Esophagus muscularis mucosa (tissue), 4 donors: ENCODE measurements around the gene KLHL29. TPM values are rescaled to one million over a fixed set of nuclear protein-coding genes. Genes with fewer than 3 reads are reported as not detected.

Experiments used
- DNase-seq: peaks from one replicate; pipeline ENCODE4 v3.0.0-alpha.2; 2017; ENCODE audit errors: extremely low spot score
- H3K27ac ChIP-seq, 4 donors: fragments of 200-600 bp; sonication (generic); replicated peaks in 1 of 4; 1 replicate in 3 of 4; 2 replicates in 1 of 4; pipeline ENCODE4 v1.5.1; 2016 to 2019; ENCODE audit warnings: mild to moderate bottlenecking in 1 of 4
- H3K27me3 ChIP-seq, 4 donors: fragments of 200-600 bp; sonication (generic); one replicate each; pipeline versions ENCODE4 v1.5.1 to v1.6.0; 2016 to 2019
- H3K36me3 ChIP-seq, 4 donors: fragments of 200-600 bp; sonication (generic); one replicate each; pipeline ENCODE4 v1.5.1; 2016 to 2019
- H3K4me1 ChIP-seq, 4 donors: fragments of 200-600 bp; sonication (generic); one replicate each; pipeline ENCODE4 v1.5.1; 2016 to 2019
- H3K4me3 ChIP-seq, 4 donors: fragments of 200-600 bp; sonication (generic); 1 replicate in 2 of 4; 2 replicates in 2 of 4; pipeline ENCODE4 v1.5.1; 2016 to 2019; ENCODE audit warnings: mild to moderate bottlenecking in 4 of 4, moderate library complexity in 1 of 4
- H3K9me3 ChIP-seq, 4 donors: fragments of 200-600 bp; sonication (generic); 1 replicate in 3 of 4; 2 replicates in 1 of 4; pipeline ENCODE4 v1.5.1; 2016 to 2019
- EP300 ChIP-seq: sonication (generic); formaldehyde crosslinking; IDR thresholded peaks from one replicate; pipeline ENCODE4 v1.6.1; 2017; ENCODE audit warnings: antibody characterized with exemption
- POLR2A ChIP-seq: fragments of 450-650 bp; IDR thresholded peaks from one replicate; pipeline ENCODE4 v1.6.1; 2017; ENCODE audit warnings: antibody characterized with exemption, moderate library complexity, mild to moderate bottlenecking, low read depth
- POLR2AphosphoS5 ChIP-seq, 2 donors: sonication (generic); formaldehyde crosslinking; IDR thresholded peaks; one replicate each; pipeline ENCODE4 v1.6.1; 2017; ENCODE audit warnings: antibody characterized with exemption in 2 of 2
- WGBS: methylation state at CpG from one replicate; pipeline ENCODE4 v1.1.5; 2018; 5-methylcytosine and 5-hydroxymethylcytosine counted together
- intact Hi-C: fragments of 100-400 bp; cut with DNase I; formaldehyde crosslinking; loops from one replicate; pipeline ENCODE4 v1.15.1; 2023
- total RNA-seq, 4 donors: library from RNA; depleted of rRNA; stranded (reverse); fragments of >200 nt; gene quantifications; one replicate each; pipeline versions ENCODE4 v1.1.0 to v1.2.1, GENCODE V29; 2016
- TF ChIP-seq, protein P1 (sequence below), 3 experiments: fragments of 200-600 bp in 2 of 3; fragments of 450-650 bp in 1 of 3; sonication (generic) in 2 of 3; IDR thresholded peaks; one replicate each; pipeline ENCODE4 v1.5.1; 2017 to 2019; ENCODE audit warnings: antibody characterized with exemption in 3 of 3, mild to moderate bottlenecking in 2 of 3, moderate library complexity in 1 of 3

The KLHL29 gene
- total RNA-seq, 4 donors from 2014 or later, result 22.0 to 26.1 (median 23.4) TPM

DNA sequence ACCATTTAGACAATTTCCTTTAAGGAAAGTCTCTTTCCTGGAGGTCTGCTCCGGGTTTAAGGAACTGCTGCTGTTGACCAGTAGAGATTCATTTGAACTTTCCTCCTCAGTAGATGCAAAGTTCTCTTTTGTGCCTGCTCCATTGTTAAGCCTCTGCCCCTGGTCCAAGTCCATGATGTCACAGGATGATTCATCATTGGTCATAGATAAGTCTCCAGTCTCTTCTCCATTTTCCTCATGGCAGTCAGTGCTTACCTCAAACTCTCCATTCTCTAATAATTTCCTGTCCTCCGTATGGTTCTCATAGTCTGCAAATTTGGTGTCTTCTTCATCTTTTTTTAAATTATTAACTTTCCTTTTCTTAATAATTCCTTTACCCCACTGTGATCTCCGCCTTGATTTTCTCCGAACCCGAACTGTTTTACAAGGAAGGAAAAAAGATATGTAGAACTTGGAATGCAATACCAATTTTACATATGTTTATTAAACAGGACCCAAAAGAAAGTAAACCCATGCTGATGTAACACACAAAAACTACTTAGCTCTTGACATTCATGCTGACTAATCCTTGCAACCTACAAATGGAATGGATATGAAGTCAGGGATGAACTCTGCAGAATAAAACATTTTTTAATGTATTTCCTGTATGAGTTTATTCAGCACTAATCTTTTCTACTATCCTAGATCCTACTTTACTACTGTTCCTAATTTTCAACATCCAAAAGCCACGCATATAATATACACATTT lies 372.9 kb downstream of the KLHL29 start:
- H3K4me1 ChIP-seq, result peaks cover 0 to 27% (median 7%) of the 10 kb centered on the region in 4 donors
- H3K27me3 ChIP-seq, result no peaks in the 10 kb centered on the region
- WGBS, result 79% methylated on average over 6 of the region's 6 CpGs
- no peak for DNase-seq
- no peak overlapping the region for H3K4me3 ChIP-seq
- intact Hi-C loops, result loop anchor here (10.0 kb wide), 1 partner anchor 123 kb away; no protein-coding TSS in a partner anchor
- TF ChIP-seq POLR2A, result no peak
- TF ChIP-seq, protein P1, sequence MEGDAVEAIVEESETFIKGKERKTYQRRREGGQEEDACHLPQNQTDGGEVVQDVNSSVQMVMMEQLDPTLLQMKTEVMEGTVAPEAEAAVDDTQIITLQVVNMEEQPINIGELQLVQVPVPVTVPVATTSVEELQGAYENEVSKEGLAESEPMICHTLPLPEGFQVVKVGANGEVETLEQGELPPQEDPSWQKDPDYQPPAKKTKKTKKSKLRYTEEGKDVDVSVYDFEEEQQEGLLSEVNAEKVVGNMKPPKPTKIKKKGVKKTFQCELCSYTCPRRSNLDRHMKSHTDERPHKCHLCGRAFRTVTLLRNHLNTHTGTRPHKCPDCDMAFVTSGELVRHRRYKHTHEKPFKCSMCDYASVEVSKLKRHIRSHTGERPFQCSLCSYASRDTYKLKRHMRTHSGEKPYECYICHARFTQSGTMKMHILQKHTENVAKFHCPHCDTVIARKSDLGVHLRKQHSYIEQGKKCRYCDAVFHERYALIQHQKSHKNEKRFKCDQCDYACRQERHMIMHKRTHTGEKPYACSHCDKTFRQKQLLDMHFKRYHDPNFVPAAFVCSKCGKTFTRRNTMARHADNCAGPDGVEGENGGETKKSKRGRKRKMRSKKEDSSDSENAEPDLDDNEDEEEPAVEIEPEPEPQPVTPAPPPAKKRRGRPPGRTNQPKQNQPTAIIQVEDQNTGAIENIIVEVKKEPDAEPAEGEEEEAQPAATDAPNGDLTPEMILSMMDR (IDR thresholded peaks at IDR 0.05), result no peak
- TF ChIP-seq EP300, result no peak
- no peak for TF ChIP-seq POLR2AphosphoS5 (IDR thresholded peaks at IDR 0.05)
- H3K36me3 ChIP-seq, result peaks cover 0 to 30% (median 14%) of the 10 kb centered on the region in 4 donors
- H3K9me3 ChIP-seq, result no peaks in the 10 kb centered on the region
- H3K27ac ChIP-seq, result no peak overlapping the region
